ENCODE data around the gene CDK5.

Gene CDK5

DNA sequence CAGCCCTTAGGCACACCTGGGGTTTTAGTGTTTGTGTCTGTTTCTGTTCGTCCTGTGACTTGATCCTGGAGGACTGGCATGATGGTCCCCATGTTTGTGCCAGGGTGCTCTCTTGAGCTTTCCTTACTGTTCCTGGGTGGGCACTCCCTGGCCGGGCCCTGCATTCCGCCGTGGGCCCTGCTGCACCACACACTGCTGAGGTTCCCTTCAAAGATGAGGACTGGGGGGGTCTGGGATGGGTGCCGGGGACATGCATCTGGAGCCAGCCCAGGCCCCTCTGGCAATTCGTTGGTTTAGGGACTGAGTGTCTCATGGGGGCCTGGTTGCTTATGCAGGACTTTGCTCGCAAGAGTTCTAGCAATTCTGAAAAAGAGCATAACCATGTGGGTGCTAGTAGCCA, 33.3 kb upstream of the CDK5 start:
- TF ChIP-seq ZNF274 (IDR thresholded peaks at IDR 0.05; ENCODE audit: low read depth, low read length), result no peak
- no peak overlapping the region for H3K4me3 ChIP-seq (ENCODE audit: low read length)

DNA sequence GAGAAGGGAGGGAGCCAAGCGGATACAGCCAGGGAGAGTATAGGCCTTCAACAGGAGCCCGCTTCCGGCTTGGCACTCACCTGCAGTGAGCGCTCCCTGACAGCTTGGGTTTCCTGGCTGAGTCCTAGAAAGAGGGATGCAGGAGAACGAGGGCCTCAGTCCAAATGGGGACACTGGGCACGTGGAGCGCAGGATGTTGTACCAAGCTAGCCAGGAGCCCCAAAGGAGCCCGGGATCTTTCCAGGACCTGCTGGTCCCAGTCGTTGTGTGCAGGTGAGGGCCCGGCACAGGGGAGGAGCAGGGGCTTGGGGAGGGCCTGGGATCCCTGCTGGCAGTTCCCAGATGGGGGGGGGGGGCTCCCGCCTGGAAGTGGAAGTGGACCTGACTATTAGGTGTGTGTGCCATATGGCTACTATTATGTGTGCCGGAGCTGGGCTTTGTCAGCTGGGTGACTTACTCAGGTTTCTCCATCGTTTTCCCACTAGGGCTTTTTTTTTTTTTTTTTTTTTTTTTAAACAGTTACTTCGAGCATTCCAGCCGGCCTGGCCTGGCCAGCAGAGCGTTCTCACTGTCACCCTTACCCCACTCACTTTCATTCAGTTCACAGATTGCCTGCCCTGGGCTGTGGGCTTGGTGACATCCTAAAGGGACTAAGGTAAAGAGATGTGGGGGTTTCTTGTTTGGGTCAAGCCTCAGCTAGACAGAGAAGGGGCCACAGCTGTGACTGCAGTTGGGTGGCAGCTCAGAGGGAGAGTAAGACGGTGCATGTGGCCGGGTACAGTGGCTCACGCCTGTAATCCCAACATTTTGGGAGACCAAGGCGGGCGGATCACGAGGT, 32.4 kb upstream of the CDK5 start:
- H3K4me3 ChIP-seq (ENCODE audit: low read length), result no peak overlapping the region

DNA sequence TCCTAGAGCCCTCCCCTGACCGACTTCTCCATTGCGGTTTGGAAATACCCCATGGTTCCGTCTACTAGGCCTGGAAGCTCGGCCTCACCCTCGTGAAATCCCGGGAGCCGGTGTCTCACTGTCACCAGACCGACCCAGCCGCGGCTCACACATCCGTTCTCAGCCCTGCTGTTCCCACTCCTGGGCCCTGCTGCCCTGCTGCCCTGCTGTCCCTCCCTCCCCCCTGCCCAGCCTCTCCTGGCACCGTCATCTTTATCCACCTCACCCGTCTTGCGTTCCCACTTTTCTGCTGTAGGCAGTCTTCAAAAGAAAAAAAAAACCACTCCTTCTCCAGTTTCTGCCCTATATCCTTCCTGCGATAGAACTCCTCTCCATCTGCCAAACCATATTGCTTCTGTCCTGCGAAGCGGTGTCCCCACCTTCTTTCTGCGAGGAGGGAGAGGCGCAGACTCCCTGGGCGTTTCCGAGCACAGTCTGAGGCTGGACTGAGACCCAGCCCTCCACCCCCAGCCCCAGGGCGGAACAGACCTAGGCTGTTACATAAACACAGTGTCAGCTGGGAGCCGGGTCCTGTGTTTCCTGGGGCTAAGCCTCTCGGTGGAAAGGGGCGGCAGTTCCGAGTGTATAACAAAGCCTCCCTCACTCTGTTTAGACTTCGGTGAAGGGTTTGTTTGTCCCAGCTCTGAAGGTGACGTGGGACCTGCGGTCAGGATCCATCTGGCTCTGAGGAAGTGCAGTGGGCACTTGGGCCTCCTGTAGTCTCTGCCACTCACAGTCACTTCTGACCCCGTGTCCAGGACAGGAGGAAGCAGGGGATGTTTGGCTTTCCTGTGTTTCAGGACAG, 31.4 kb upstream of the CDK5 start:
- H3K4me3 ChIP-seq (ENCODE audit: low read length), result peak overlapping the region; percentile 90; the same call in 1 of the 2 replicates
- no peak for TF ChIP-seq ZNF274 (IDR thresholded peaks at IDR 0.05; ENCODE audit: low read depth, low read length)

More for the DNA sequence above, 32.4 kb upstream of the CDK5 start:
- TF ChIP-seq ZNF274 (IDR thresholded peaks at IDR 0.05; ENCODE audit: low read depth, low read length), result no peak

DNA sequence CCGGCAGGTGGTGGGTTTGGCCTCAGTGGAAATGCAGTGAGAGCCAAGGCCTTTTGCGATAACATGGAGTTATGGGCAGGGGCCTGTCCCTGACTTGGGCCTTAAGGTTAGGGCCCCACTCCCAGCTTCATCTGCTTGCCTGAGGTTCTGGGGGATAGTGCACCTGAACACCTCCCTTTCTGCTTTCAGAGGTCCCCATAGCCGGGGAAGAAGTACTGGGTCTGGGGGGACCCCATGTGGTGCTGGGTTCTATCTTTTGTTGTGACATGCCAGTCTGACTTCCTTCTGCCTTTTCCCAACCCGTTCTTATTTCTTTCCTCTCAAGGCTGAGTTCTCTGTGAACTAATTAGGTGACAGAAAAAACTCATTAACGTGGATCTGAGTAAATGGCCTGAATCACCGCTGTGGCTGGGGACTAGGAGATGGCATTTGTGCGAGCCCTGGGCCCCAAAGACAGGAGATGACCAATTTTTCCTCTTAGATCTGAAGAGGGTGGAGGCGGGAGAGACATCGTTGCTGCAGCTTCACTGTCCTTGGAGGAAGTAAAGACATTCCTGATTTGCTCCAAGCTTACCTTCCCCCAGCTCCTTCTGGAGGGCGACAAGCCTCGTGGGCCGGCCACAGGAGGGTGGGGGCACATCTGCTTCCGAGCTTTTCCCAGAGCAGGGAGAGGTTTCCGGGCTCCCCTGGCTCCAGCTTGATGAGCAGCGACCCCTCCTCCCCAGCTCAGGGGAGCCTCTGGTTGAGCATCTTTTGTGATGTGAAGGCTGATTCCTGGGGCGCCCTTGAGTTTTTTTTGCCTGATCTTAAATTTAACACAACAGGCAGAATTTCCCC, 30.5 kb upstream of the CDK5 start:
- peak overlapping the region; percentile 90; the same call in 1 of the 2 replicates for H3K4me3 ChIP-seq (ENCODE audit: low read length)
- no peak for TF ChIP-seq ZNF274 (IDR thresholded peaks at IDR 0.05; ENCODE audit: low read depth, low read length)

DNA sequence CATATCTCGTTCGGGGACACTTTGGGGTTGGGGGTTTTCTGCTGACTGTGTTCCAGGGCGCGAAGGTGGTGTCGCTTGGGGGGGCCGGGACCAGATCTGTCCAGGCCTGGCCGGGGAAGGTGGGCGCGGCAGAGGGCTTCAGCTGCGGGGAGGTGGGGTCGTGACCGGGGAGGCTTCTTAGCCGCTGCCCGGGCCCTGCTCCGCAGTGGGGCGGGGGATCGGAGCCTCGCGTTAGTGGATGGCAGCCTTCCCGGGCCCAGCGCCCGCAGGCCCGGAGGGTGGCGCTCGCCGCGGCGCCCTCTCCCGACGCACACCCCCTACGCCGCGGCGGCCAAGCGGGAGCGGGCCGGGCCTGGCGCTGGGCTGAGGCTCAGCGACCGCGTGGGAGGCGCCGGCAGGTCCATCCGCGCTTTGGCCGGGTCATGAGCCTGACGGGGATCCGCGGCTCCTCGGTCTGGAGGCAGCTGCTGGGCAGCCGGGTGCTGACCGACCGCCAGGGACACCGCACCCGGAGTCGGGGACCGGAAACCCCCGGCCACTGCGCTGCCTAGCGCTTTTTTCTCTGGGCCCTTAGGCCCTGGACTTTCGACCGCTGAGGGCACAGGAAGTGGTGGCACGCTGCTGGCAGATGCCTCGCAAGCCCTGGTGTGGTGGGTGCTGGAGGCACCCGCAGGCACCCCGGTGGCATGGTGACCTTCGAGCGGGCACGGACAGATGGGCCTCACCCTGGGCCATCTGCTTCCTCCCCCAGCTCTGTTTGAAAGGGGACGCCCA, 29.7 kb upstream of the CDK5 start:
- peak overlapping the region; percentile 90 for H3K4me3 ChIP-seq (ENCODE audit: low read length)
- no peak for TF ChIP-seq ZNF274 (IDR thresholded peaks at IDR 0.05; ENCODE audit: low read depth, low read length)

DNA sequence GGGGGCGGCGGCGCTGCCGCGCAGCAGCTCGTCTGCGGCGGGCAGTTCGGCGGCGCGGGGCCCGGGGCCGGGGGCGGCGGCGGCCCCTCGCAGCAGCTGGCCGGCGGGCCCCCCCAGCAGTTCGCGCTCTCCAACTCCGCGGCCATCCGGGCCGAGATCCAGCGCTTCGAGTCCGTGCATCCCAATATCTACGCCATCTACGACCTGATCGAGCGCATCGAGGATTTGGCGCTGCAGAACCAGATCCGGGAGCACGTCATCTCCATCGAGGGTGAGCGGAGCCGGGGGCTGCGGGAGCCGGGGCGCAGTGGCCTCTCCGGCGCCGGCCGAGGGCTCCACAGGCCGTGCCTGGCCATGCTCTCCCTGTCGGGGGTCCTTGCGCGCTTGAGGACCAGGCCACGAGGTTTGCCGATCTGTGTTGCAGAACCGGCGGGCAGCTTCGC, 29.1 kb upstream of the CDK5 start:
- H3K4me3 ChIP-seq (ENCODE audit: low read length), result peak overlapping the region; percentile 90
- no peak for TF ChIP-seq ZNF274 (IDR thresholded peaks at IDR 0.05; ENCODE audit: low read depth, low read length)

DNA sequence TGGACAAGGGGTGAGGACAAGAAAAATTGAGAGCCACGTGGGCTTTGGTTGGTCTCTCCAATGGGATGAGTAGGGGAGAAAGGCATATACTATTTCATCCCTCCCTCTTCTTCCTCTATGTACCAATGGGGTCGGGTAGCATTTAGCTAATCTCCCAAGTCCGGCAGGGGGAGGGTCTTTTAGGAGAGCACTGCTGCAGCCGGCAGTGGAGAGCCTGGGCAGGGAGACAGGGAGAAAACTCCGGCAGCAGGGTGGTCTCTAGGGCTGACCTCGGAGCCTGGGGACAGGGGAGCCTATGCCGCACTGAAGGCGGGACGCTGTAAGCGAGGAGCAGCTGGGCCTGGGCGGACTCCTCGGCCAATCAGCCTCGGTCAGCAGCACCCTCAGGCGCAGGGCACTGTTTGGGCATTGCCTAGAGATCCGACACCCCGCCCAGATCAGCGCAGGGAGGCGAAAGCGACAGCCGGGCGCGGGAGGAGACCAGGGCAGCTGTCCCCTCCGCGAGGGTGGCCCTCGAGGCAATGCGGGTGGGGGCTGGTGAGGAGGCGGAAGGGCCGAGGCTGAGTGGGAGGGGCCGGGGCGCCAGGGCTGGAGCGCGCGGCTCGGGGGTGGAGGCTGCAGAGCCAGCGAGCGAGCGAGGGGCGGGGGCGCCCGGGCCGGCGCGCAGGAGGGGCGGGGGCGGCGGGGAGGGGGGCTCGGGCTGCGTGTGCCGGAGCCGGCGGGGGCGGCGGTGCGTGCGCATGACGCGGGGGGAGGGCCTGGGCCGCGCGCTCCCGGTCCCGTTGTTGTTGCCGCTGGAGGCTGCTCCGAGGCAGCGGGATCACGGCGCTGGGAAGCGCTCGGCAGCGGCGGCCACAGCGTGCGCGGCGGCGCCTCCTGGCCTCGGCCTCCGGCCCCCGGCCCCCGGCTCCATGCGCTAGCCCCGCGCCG, 28.3 kb upstream of the CDK5 start, which contains the start of gene AGAP3:
AGAP3 (plus strand) TSS at position 785 of the 930 bp plus-strand sequence. CDS start 267 bp downstream, outside the sequence.
- no peak for TF ChIP-seq ZNF274 (IDR thresholded peaks at IDR 0.05; ENCODE audit: low read depth, low read length)
- peak within 1 kb of the TSS; percentile 90 for H3K4me3 ChIP-seq (ENCODE audit: low read length)

DNA sequence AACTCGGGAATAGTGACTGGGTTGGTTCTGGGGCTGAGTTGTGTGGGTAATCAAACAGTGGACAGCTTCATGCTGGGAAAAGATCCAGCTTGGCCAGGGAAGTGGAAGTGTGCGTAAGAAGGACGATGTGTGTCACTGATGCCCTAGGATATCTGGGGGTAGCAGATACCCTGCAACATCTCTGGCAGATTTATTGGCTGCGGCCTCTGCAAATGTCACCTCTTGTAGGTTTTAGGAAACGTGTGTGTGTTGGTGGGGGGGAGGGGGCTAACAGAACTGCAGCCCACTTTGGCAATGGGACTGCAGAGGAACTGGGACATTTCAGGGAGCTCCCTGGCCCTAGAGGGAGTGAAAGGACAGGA, 27.6 kb upstream of the CDK5 start:
- peak overlapping the region; percentile 54; the same call in 1 of the 2 replicates for H3K4me3 ChIP-seq (ENCODE audit: low read length)
- no peak for TF ChIP-seq ZNF274 (IDR thresholded peaks at IDR 0.05; ENCODE audit: low read depth, low read length)

DNA sequence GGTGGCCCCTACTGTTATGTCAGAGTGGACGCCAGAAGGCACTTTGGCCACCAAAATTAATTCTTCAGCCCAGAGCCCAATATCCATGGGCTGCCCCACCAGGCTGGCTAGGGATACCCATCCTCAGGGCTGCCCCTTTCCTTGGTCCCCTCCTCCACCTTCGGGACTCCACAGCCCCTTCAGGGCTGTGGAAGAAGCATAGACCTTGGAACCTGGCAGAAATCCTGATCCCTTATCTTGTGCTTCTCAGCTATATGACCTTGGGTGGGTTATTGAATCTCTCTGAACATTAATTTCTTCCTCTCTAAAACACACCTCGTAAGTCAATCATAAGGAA, 26.1 kb upstream of the CDK5 start:
- no peak for TF ChIP-seq ZNF274 (IDR thresholded peaks at IDR 0.05; ENCODE audit: low read depth, low read length)
- H3K4me3 ChIP-seq (ENCODE audit: low read length), result peak overlapping the region; percentile 90; the same call in 1 of the 2 replicates

DNA sequence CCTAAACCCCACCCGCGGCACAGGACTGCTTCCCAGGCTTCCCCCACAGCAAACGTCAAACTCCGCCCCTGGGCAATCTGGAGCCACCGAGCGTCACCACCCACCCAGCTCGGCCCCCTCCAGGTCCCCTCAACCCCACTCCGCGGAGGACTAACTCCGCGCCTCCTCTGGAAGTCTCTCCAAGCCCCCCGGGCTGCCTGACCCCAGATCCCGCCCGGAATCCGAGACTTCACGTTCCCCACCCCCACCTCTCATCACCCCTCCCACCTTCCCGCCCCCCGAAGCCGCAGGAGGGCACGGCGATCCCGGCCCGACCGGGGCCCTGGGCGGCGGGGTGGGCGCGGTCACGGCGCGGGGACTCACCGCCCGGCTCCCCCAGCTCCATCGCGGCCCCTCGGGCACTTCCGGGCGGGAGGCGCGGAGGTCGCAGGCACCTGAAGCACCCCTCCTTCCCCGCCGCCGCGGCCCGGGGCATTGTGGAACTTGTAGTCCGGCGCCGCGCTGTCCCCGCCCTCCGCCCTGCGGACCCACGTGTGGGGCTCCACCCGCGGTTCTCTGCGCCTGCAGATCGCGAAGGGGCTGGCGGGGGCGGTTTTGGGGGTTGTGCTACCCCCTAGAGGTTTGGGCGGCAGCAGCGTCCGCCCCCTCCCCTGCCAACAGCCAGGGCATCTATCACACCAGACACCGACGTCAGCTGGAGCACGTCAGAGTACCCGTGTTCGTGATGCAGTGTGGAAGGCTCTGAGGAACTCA, 25.6 kb upstream of the CDK5 start, which contains the start of gene TMUB1:
TMUB1 (minus strand) TSS at position 423 of the 753 bp plus-strand sequence. CDS start 930 bp downstream, outside the sequence.
- no peak for TF ChIP-seq ZNF274 (IDR thresholded peaks at IDR 0.05; ENCODE audit: low read depth, low read length)
- peak within 1 kb of the TSS; percentile 90 for H3K4me3 ChIP-seq (ENCODE audit: low read length)
